LNCAP (cell line): ENCODE measurements around the gene TMEM143.

Source experiments
- TF ChIP-seq, protein P1 (sequence below): fragments of 450-650 bp; IDR thresholded peaks from 2 replicates; pipeline ENCODE4 v1.5.1; 2017; ENCODE audit warnings: mild to moderate bottlenecking

The TMEM143 gene

DNA sequence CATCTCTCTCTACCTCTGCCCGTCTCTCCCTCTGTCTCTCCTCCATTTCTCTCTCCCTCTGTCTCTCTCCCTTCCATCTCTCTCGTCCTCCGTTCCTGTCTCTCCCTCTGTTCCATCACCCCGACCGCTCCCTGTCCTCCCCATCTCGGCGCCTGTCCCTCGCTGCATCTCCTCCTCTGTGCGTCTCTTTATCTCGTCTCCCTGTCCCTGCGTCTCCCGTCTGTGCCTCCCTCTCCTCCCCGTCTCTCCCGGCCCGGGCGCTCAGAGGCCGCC lies 34.3 kb upstream of the TMEM143 start:
- TF ChIP-seq, protein P1, sequence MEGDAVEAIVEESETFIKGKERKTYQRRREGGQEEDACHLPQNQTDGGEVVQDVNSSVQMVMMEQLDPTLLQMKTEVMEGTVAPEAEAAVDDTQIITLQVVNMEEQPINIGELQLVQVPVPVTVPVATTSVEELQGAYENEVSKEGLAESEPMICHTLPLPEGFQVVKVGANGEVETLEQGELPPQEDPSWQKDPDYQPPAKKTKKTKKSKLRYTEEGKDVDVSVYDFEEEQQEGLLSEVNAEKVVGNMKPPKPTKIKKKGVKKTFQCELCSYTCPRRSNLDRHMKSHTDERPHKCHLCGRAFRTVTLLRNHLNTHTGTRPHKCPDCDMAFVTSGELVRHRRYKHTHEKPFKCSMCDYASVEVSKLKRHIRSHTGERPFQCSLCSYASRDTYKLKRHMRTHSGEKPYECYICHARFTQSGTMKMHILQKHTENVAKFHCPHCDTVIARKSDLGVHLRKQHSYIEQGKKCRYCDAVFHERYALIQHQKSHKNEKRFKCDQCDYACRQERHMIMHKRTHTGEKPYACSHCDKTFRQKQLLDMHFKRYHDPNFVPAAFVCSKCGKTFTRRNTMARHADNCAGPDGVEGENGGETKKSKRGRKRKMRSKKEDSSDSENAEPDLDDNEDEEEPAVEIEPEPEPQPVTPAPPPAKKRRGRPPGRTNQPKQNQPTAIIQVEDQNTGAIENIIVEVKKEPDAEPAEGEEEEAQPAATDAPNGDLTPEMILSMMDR, result no peak

DNA sequence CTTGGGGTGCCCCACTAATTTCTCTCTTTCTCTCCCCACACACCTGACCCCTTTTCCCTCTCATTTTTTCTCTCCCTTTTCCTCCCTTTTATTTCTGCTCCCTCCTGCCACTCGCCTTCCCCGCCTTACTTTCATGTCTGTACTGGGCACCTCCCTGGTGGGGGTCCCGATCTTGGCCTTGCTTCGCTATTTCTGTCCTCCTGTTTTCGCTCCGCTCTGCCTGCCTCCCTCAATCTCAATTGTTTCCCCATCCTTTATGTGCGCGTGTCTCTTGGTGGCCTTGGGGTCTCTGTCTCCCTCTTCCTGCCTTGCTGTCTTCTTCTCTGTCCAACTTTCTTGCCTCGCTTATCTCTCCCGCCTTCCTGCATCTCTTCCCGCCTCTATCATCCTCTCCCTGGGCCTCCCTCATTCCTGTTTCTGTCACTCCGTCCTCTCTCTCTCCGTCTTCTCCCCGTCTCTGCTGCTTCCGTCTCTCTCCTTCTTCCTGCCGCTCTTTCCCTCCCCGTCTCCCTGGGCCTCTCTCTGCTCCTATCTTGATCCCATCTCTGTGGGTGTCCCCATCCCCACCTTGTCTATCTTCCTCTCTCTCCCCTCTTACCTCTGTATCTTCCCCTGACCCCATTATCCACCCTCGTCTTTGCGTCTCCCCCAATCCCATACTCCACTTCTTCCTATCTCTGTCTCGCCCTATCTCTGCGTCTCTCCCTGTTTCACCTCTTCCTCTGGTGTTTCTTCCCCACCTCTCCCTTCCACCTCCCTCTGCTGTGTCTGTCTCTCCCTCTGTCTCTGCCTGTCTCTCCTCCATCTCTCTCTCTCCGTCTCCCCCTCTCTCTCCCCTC lies 33.7 kb upstream of the TMEM143 start:
- TF ChIP-seq, protein P1, result no peak

DNA sequence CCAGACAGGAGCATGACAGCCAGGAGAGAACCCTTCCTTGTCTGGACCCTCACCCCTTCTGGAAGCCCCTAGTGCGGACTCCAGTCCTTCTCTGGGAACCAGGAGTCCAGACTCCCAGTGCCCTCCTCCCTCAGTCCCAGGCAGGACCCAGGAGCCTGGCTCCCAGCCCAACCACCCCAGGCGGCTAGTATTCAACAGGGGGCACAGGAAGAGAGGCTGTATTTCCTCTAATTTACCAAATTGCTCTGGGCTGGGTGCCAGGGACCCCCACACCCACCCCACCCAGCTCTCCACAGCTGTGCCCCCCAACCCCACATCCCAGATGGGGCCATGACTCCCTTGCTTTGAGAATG lies 33.1 kb upstream of the TMEM143 start:
- TF ChIP-seq, protein P1, result no peak

DNA sequence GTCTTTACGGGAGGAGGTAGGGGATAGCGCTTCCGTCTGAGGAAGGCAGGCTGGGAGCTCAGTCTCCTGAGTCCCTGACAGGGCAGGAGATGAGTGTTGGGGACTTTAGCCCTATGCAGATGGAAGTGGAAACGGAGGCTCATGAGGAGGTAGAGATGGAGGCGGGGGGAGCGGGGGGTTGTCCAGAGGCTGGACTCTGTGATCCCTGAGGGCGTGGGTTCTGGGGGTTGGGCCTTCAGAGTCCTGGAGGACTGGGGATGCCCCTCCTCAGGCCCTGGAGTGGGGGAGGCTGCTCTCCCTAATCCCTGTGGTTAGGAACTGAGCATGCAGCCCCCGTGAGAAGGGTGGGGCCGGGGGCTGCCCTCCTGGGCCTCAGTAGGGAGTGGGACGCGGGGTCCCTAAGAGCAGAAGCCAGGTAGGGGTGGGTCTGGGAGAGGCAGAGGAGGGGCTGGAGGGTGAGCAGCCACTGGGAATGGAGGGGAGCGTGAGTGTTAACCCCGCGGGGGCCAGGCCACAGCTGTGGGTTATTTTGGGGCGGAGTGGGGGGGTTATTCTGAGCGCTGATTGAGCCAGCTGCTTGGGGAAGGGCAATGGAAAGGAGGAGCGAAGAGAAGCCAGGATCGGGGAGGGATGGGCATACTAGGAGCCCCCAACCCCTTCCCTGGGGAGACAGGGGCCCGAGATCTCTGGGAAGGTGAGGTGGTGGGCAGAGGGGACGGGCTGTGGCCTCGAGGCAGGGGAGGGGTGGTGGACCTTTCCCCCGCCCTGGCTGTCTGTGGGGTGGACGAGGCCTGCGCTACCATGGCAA lies 32.5 kb upstream of the TMEM143 start:
- TF ChIP-seq, protein P1, result no peak

DNA sequence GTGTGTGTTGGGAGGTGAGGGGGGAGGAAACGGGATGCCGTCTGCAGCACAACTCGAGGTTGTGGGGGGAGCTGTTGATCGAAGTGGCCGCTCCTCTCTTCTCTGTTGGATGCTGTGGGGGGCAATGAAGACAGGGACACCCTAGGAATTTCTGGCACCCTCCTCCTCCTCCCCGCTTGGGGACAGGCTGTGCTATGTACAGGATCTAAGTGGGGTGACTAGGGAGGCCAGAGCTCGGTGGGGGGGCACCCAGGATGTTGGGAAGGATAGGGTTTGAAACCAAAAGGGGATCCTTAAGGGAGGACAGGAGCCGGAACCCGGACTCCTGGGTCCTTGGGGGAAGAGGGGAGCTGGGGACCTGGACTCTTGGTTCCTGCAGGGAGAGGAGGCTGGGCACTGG lies 31.8 kb upstream of the TMEM143 start:
- TF ChIP-seq, protein P1, result no peak

DNA sequence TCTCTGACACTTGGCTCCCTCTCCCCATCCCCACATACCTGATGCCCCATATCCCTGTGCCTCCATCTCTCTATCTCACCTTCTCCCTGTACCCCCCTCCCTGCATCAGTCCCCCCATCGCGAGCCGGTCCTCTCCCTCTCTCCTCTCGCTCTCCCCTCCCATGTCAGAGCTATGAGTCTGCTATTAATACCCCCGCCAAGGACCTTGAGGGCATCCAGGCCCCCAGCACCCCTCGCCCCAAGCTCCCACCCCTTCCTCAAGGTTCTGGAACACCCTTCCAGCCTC lies 31.4 kb upstream of the TMEM143 start:
- TF ChIP-seq, protein P1, result no peak

DNA sequence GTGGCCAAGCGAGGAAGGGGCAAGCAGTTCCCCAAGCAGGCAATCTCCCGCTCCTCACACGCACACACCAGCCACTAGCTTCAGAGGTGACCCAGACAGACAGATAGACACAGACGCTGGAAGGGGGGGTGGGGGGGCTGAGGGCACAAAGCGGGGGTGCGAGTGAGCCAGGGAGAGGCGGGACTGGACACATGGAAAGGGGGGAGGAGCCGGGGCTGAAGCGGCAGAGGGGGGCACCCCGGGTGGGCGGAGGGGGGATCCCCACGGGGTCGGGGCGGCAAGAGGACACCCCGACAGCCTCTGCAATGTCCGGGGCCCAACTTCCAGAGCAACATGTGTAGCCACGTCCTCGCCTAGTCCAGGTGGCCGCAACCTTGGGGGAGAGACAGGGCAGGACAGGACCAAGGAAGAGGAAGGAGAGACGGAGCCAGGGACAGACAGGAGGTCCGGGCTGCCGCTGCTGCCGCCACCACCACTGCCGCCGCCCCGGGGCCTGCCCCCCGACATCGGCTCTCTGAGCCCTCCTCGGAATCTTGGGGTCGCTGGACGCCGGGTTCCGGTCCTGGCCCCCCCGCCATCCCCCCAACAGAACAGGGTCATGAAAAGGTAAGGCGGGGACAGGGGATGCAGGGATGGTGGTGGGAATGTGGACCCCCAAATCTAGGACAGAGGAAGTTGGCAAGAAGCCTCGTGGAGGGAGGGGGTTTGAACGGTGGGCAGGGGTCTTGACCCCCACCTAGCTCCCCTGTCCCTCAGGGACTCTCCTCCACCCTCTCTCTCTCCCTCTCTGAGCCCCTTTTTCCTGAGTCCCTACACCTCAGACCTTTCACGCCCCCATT lies 30.8 kb upstream of the TMEM143 start:
- TF ChIP-seq, protein P1, result no peak
